GM21576 (cell line): Measurements from ENCODE around the gene ACSF3.
A peak's percentile ranks its signal among the peaks of the same experiment; 100 is the strongest.

ENCODE experiments used
- ATAC-seq: cut with Tn5 transposase; IDR thresholded peaks from one replicate; pipeline ENCODE4 v1.9.1; 2021; ENCODE audit warnings: mild to moderate bottlenecking, moderate library complexity; ENCODE audit not compliant: unreplicated experiment

The ACSF3 gene

GRCh38 chr16:89093602-89094251, at the start of gene ACSF3:
TSS of gene ACSF3 (plus strand) at chr16:89093852. CDS start at chr16:89100682, 6,830 bp downstream.
- ATAC-seq, result peak; percentile 42

- no peak for ATAC-seq
These were observed 49.1 kb upstream of the ACSF3 start for GRCh38 chr16:89044418-89045180.

GRCh38 chr16:89045181-89045815, 48.4 kb upstream of the ACSF3 start:
- no peak for ATAC-seq

GRCh38 chr16:89045881-89046280, 47.8 kb upstream of the ACSF3 start:
- ATAC-seq, result no peak

DNA sequence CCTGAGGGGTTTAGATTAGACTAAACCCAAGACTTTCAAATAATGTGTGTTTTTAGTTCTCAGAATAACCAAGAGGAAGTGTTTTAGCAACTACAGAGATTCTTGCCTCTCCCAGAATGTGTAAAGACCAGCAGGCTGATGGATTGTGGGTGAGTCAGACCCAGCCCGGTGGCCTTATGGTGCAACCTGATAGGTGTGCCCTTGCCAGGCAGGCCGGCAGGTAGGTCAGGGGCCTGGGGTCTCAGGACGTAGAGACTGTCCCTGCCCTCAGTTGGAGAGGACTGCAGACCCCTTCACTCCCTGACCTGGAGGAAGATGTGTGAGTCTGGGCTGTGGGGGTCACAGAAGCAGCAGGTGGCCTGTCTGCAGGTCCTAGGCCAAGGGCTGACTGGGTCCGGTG, 47.2 kb upstream of the ACSF3 start:
- ATAC-seq, result no peak

DNA sequence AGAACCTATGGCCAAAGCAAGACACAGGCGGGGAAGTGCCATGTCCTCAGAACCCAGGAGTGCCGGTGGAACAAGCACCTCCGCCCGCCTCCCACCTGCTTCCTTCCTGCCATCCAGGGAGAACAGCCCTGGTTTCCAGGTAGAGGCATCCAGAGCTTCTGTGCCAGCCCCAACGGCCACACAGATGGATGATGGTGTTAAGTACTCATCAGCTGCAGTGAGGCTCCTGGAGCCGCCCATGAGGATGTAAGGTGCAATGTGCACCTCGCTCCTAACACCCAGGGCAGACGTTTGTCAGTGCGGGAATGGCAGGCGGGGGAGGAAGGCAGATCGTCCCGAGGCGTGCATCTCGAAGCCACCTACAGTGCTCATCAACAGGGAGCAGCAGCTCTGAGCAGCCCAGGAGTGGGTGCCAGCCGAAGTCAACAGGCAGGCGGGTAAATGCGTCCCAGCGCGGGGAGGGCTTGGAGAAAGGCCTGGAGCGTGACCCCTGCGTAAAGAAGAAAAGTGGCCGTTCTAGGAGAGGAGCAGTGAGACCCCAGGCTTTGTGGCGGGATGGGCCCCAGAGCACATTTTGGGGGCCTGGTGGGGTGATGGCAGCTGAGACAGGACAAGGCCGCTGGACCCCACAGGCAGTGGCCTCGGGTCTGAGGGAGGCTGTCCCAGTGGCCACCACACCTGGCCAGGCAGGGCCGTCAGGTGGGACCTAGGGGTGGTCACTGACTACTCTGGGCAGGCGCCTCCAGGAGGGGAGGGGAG, 46.1 kb upstream of the ACSF3 start:
- no peak for ATAC-seq

GRCh38 chr16:89048090-89048725, 45.4 kb upstream of the ACSF3 start:
- ATAC-seq, result no peak

DNA sequence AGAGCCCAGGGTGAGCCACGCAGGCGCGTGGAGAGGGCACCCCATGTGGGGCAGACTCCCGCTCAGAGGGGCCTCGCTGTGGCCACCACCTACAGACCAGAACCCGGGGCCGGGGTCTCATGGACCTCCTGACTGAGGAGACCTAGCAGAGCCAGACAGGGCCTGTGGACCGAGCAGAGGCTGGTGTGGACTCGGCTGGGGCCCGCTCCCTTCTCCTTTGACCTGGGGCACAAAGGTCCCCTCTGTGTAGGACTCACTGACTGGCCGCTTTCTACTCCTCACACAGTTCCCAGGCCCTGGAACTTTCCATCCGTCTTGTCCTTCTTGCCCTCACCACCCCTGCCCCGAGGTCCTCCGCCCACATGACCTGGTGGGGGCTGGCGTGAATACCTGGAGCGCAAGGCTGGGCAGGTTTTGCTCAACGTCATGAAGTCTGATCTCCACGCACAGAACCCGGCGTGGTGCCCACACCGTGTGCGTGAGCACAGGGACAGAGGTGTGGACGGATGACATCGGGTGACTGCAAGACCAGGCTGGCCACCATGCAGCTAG, 44.7 kb upstream of the ACSF3 start:
- ATAC-seq, result no peak

GRCh38 chr16:89049484-89050118, 44.1 kb upstream of the ACSF3 start:
- ATAC-seq, result no peak

- no peak for ATAC-seq
These were observed 43.4 kb upstream of the ACSF3 start for GRCh38 chr16:89050119-89050867.

DNA sequence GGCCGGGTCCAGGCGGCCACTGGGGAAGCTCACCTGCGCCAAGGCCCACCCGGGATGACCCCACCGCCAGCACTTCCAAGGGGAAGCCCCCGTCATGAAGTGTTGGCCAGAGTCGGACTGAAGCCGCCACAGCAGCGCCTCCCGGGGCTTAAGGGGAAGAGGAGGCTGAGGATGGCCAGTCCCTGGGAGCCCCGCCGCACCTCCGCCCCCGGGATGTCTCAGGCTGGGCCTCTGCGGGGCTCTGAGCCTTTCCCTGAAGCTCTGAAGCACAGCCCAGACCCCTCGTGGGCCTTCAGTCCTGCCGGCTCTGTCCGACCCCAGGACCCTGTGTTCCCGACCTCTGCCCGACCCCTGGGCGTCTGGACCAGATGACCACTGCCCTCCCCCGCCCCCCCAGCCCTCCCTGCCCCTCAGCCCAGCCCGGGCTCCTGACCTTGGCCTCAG, 42.8 kb upstream of the ACSF3 start:
- ATAC-seq, result no peak

DNA sequence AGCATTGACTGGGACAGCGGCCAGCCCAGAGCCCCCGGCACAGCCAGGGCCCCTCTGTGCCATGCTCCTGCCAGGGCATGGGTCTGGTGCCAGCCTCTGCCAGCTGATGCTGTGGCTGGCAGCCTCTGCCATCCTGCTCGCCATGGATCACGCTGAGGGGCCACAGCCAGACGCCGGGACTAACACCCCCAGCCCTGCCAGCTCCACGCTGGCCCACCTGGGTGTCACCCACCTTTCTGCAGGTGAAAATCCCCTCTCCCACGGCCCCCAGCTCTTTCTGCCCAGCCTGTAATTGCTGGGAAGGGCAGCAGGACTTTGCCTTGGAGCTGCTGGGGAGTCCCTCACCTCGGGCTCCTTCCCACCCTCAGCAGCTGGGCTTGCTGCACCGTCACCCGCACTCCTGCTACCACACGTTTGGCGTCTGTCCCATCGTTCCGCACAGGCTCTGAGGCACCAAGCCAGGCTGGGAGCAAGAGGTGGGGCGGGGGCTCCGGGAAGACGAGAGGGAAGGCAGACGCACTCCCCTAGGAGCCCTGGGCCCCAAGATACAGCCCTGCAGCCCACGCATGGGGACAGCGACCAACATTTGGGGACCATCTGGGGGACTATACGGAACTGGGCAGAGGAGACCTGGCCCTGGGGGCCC, 42.0 kb upstream of the ACSF3 start:
- no peak for ATAC-seq

DNA sequence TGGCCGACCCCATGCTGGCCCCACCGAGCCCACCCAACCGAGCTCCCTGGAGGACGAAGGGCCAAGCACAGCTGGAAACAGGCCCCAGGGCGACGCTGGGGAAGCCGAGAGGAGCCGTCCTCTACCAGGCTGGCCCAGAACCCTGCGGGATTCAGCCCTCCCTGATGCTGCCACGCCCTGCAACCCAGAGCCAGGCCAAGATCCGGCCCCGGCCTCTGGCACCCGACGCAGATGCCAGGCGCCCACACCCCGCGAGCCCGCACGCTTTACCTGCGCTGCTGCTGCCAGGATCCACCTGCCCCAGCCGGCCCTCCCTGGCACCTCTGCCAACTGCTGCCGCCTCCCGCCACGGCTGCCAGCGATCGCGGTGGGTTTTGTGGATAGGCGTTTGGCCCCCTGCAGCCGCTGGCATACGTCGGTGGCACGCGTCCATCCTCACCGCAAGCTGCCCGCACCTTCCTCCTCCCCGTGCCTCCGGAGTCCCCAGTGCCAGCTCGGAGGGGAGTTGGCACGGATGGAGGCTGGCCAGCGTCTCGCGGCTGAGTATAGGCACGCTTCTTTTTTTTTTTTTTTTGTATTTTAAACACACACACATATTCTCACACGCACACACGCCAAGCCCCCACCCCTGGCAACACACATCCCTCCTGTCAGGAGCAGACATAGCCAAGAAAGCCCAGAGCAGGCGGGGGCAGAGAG, 41.3 kb upstream of the ACSF3 start:
- ATAC-seq, result no peak

- no peak for ATAC-seq
These were observed 40.5 kb upstream of the ACSF3 start for GRCh38 chr16:89052890-89053724.

- ATAC-seq, result no peak
These were observed 40.0 kb upstream of the ACSF3 start for GRCh38 chr16:89053725-89054029.

DNA sequence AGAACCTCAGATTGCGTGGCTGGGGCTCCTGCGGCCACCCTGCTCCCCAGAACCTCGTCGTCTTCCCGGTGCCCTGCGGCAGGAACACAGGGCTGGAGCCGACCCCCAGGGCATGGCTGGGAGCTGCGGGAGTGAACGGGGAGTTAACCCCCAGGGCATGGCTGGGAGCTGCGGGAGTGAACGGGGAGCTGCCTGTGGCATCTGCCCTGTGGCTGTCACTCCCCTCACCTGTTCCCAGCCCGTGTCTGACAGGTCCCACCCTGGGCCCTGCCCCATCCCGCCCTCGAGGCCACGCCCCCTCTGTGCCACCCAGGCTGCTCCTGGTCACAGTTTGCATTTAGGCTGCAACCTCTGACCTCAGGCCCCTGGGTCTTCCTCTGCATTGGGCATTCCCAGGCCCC, 39.4 kb upstream of the ACSF3 start:
- ATAC-seq, result no peak

GRCh38 chr16:89054714-89055113, 38.9 kb upstream of the ACSF3 start:
- ATAC-seq, result no peak

- ATAC-seq, result no peak
These were observed 38.3 kb upstream of the ACSF3 start for GRCh38 chr16:89055313-89055712.
